Activated CD8-positive, alpha-beta memory T cell treated with anti-CD3 and anti-CD28 coated beads for 24 hours (primary cell): Measurements from ENCODE around the gene CDK11B.
"Not testable (repeated sequence)": the region's sequence is repeated elsewhere in the genome, so short reads cannot be mapped to it uniquely, and the experiment has no call there.

Experiments used
- DNase-seq: peaks from one replicate; pipeline ENCODE4 v3.0.0-alpha.2; 2020

CDK11B gene

GRCh38 chr1:1597275-1597930 is 61.4 kb downstream of the CDK11B start:
- DNase-seq: no peak

- no peak for DNase-seq
Observed at GRCh38 chr1:1596493-1597274, 62.1 kb downstream of the CDK11B start.

DNA sequence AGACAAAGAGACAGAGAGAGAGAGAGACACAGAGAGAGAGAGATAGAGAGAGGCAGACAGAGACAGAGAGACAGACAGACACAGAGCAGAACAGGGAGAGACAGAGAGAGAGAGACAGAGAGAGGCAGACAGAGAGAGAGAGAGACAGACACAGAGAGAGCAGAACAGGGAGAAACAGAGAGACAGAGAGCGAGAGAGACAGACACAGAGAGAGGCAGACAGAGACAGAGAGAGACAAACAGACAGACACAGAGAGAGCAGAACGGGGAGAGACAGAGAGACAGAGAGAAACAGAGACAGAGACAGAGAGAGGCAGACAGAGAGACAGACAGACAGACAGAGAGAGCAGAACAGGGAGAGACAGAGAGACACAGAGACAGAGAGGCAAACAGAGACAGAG is 63.5 kb downstream of the CDK11B start:
- DNase-seq: not testable (repeated sequence)

GRCh38 chr1:1594602-1595260 is 64.1 kb downstream of the CDK11B start:
- DNase-seq: no peak

GRCh38 chr1:1593834-1594601 is 64.8 kb downstream of the CDK11B start:
- no peak for DNase-seq

DNA sequence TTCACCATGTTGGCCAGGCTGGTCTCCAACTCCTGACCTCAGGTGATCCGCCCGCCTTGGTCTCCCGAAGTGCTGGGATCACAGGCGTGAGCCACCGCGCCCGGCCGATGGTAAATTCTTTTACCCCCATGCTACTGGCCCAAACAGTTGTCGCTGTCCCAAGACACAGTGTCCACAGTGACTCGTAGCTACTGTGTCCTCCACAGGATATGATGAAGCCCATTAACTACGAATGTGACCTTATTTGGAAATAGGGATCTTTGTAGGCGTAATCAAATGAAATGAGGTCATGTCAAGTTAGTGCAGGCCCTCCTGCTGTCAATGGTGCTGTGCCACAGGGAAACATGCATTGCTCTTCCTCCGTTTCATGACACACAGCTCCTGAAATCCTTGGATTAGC is 67.4 kb downstream of the CDK11B start:
- DNase-seq: no peak
